AG09319 (cell line): Measurements from ENCODE around the gene ZNF777.

Source experiments
- DNase-seq: peaks from one replicate; pipeline ENCODE4 v3.0.0-alpha.2; 2010; ENCODE audit warnings: low read depth; ENCODE audit errors: extremely low read depth
- CTCF ChIP-seq: IDR thresholded peaks from 2 replicates; pipeline ENCODE4 v1.5.1; 2011; ENCODE audit warnings: low read depth, mild to moderate bottlenecking, inconsistent platforms, low read length, moderate library complexity

Gene ZNF777

DNA sequence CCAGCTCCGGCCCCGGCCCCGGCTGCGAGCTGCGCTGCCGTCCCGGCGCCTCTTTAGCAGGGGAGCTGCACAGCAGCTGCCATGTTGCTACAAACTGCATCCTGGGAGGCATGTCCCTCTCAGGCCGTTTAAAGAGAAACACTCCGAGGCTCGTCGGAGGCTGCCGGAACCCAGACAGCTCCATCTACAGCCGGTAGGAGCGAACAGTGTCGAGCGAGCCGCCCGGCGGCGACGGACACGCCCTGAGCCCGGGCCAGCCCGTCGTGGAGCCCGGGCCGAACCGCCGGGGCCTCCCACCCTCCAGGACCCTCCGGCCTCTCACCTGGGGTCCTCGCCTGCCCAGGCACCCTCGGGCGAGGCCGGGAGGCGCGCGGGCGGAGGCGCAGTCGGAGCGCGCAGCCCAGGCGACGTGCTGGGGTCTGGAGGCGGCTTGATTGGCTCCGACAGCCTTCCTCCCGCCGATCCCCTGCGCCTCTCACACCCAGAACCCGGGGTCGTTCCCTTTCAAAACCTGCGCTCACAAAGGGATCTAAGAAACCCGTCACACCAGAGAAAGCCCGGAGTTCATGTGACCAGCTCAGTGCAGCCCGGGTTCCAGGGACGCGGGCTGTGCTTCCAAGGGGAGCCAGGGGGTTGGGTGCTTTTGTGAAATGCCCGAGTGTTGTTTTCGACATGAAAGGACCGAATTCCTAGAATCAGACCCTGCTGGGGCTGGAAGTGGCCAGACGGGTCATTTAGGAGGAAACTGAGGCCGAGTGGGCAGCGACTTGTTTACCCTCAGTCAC is at the start of gene ZNF777:
Gene ZNF777, minus strand, starts transcription at position 570 of the 785 bp plus-strand sequence. CDS start 5,040 bp downstream, outside the sequence.
- DNase-seq: peak; percentile 62
- peak; percentile 51 for TF ChIP-seq CTCF

DNA sequence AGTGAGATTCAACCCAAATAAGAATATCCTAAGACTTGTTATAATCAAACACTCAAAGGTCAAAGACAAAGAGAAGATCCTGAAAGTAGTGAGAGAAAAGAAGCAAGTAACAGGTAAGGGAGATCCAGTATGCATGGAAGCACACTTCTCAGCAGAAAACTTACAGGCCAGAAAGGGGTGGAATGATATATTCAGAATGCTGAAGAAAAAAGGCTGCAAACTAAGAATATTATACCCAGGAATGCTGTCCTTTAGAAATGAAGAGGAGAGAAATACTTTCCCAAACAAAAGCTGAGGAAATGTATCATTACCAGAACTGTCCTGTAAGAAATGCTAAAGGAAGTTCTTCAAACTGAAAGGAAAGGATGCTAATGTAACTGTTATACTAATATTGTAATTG is 49.4 kb upstream of the ZNF777 start:
- TF ChIP-seq CTCF: no peak
- no peak for DNase-seq

DNA sequence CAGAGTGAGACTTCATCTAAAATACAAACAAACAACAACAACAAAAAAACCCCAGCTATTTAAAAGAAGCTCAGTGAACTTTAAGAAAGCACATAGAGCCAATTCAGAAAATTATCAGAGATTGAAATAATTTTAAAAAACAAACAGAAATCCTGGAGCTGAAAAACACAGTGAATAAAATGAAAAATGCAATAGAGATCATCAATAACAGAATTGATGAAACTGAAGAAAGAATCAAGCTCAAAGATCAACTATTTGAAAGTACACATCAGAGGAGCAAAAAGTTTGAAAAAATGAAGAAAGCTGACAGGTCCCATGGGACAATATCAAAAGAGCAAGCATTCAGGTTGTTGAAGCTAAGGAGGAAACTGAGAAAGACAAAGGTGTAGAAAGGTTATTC is 48.9 kb upstream of the ZNF777 start:
- TF ChIP-seq CTCF: no peak
- no peak for DNase-seq

DNA sequence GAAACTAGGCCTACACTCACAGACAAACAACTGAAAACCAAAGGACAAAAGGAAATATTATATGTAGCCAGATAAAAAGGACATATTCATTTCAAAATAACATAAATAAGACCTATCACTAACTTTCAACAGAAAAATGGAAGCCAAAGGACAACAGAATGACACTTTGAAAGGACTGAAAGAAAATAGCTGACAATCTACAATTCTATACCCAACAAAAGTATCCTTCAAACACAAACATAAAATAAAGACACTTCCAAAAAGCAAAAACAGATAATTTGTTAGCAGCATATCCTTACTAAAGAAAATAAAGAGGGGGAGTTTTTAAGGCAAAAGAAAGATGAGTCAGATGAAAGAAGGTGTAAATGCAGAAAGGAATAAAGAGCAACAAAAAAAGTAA is 44.7 kb upstream of the ZNF777 start:
- TF ChIP-seq CTCF: no peak
- DNase-seq: no peak

DNA sequence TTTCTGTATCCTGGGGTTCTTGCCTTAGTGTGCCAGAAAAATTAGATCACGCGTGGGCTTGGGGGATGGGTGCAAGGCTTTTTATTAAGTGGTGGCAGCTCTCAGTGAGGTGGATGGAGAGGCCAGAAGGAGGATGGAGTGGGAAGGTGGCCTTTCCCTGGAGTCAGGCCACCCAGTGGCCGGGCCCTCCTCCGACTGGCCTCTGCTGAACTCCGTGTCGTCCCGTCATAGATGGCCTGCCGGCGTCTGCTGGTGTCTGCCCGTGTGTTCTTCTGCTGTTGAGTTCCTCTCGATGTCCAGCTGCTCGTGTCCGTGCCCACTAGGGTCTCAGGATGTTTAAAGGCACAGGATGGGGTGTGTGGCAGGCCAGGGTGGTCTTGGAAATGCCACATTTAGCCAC is 40.8 kb upstream of the ZNF777 start:
- no peak for DNase-seq
- TF ChIP-seq CTCF: no peak

DNA sequence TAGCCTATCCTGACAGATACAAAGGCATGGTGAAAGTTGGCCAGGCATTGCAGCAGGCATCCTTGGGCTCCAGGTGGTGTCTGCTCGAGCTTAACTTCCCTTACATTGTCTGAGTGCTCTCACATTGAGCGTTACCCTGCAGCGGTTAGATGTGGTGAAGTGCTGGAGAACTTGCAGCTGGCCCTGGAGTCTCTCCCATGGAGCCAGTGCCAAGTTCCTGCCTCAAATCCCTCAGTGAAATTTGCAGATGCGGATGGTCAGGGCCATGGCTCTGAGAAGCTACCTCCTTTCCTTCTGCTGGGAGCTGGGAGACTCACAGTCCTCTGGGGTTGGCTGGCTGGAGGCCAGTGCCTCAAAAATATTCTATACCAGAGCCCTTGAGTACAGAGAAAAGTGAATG is 40.0 kb upstream of the ZNF777 start:
- no peak for DNase-seq
- no peak for TF ChIP-seq CTCF

DNA sequence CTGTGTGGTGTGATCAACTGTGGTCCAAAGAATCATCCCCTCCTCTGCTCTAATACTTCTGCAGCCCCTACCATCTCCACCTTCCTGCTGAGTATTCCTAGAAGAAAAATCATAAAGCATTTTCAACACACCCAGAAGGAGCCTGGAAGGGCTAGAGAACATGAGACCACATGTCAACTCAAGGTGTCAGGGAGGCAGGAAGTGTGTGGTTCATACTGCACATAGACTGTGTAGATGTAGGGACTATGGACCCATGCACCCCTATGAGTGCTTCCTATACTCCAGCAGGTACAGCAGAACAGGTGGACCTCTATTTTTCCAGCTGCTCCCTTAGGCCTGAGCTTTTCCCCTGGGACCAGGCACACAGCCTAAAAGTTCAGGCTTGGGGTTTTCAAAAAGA is 39.3 kb upstream of the ZNF777 start:
- TF ChIP-seq CTCF: no peak
- DNase-seq: no peak
